ENCODE data around the gene FURIN. TPM values are rescaled to one million over a fixed set of nuclear protein-coding genes. Genes with fewer than 3 reads are reported as not detected.

FURIN gene
- polyA plus RNA-seq, 3 donors, result 6.5 to 47.3 (median 14.3) TPM

DNA sequence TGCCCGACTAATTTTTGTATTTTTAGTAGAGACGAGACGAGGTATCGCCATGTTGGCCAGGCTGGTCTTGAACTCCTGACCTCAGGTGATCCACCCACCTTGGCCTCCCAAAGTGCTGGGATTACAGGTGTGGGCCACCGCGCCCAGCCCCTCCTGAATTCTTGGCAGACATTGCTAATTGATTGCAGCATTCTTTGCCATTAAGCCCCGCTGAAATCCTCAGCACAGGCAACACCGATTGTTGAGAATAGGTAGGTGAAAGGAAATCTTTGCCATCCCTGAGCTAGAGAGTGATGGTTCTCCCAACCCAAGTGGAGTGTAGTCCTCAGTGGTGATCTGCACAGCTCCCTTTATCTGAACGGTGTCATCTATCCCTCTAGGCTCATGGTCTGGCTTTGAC, 36.4 kb downstream of the FURIN start:
- H3K4me3 ChIP-seq (replicated peaks in 1 of 3; ENCODE audit: low read depth in 2 of 3, low read length in 3 of 3), result no peak overlapping the region
- intact Hi-C loops (cut with micrococcal nuclease), result no loop called here
- 96% methylated on average over 4 of the region's 9 CpGs for WGBS (ENCODE audit: insufficient coverage)
- H3K36me3 ChIP-seq (replicated peaks in 1 of 2; ENCODE audit: control insufficient read depth in 1 of 2, insufficient read depth in 2 of 2, low read length in 2 of 2), result peaks cover 46 to 50% of the 10 kb centered on the region in 2 donors
- Mint-ChIP-seq H3K36me3 (peaks cover 47 to 52% of the 10 kb centered on the region in 2 donors), H3K27me3 (ENCODE audit: low read depth in 3 of 3) (peaks cover 0 to 12% (median 6%) of the 10 kb centered on the region in 3 donors), H3K27ac (no peak overlapping the region), H3K9me3 (no peaks in the 10 kb centered on the region), H3K4me3 (no peak overlapping the region), H3K4me1 (peaks cover 25% of the 10 kb centered on the region)
- no peak overlapping the region for H3K27ac ChIP-seq (ENCODE audit: low read depth in 1 of 2, low read length in 2 of 2)
- peaks cover 20% of the 10 kb centered on the region for H3K79me2 ChIP-seq (ENCODE audit: insufficient read depth, low read length)
- no peak for DNase-seq
- H4K20me1 ChIP-seq (ENCODE audit: insufficient read depth, low read length), result peaks cover 42% of the 10 kb centered on the region
- H3K4me1 ChIP-seq (ENCODE audit: control insufficient read depth in 1 of 2, insufficient read depth in 2 of 2, low read length in 2 of 2), result peaks cover 16 to 23% of the 10 kb centered on the region in 2 donors
- H3K27me3 ChIP-seq (ENCODE audit: control insufficient read depth in 2 of 2, insufficient read depth in 2 of 2, low read length in 2 of 2), result no peaks in the 10 kb centered on the region
- no peak overlapping the region for H2AFZ ChIP-seq (ENCODE audit: insufficient read depth, low read depth, low read length, poor library complexity, severe bottlenecking)
- H3K9ac ChIP-seq (ENCODE audit: insufficient read depth, low read length, poor library complexity, severe bottlenecking), result no peak overlapping the region
- TF ChIP-seq CTCF (IDR thresholded peaks at IDR 0.05), result no peak
- no peaks in the 10 kb centered on the region for H3K9me3 ChIP-seq (replicated peaks in 1 of 2; ENCODE audit: control insufficient read depth in 1 of 2, insufficient read depth in 1 of 2, low read length in 2 of 2)
- H3K4me2 ChIP-seq (replicated peaks; ENCODE audit: extremely low read depth, low read length, poor library complexity, severe bottlenecking), result no peak overlapping the region

- Mint-ChIP-seq H3K27ac (no peak overlapping the region), H3K9me3 (no peaks in the 10 kb centered on the region), H3K36me3 (peaks cover 55 to 60% of the 10 kb centered on the region in 2 donors), H3K4me3 (no peak overlapping the region), H3K27me3 (ENCODE audit: low read depth in 3 of 3) (peaks cover 0 to 10% (median 7%) of the 10 kb centered on the region in 3 donors), H3K4me1 (peaks cover 25% of the 10 kb centered on the region)
- no peak for DNase-seq
- no peak overlapping the region for H3K4me2 ChIP-seq (replicated peaks; ENCODE audit: extremely low read depth, low read length, poor library complexity, severe bottlenecking)
- WGBS (ENCODE audit: insufficient coverage), result over 99% methylated on average over 26 of the region's 28 CpGs
- no peak overlapping the region for H2AFZ ChIP-seq (ENCODE audit: insufficient read depth, low read depth, low read length, poor library complexity, severe bottlenecking)
- no peak overlapping the region for H3K27ac ChIP-seq (ENCODE audit: low read depth in 1 of 2, low read length in 2 of 2)
- H4K20me1 ChIP-seq (ENCODE audit: insufficient read depth, low read length), result peaks cover 42% of the 10 kb centered on the region
- peaks cover 25% of the 10 kb centered on the region for H3K79me2 ChIP-seq (ENCODE audit: insufficient read depth, low read length)
- no peak for TF ChIP-seq CTCF (IDR thresholded peaks at IDR 0.05)
- H3K9ac ChIP-seq (ENCODE audit: insufficient read depth, low read length, poor library complexity, severe bottlenecking), result no peak overlapping the region
- intact Hi-C loops (cut with micrococcal nuclease), result no loop called here
- H3K9me3 ChIP-seq (replicated peaks in 1 of 2; ENCODE audit: control insufficient read depth in 1 of 2, insufficient read depth in 1 of 2, low read length in 2 of 2), result no peaks in the 10 kb centered on the region
- no peak overlapping the region for H3K4me3 ChIP-seq (replicated peaks in 1 of 3; ENCODE audit: low read depth in 2 of 3, low read length in 3 of 3)
- H3K36me3 ChIP-seq (replicated peaks in 1 of 2; ENCODE audit: control insufficient read depth in 1 of 2, insufficient read depth in 2 of 2, low read length in 2 of 2), result peaks cover 54 to 58% of the 10 kb centered on the region in 2 donors
- H3K4me1 ChIP-seq (ENCODE audit: control insufficient read depth in 1 of 2, insufficient read depth in 2 of 2, low read length in 2 of 2), result peaks cover 16 to 23% of the 10 kb centered on the region in 2 donors
- no peaks in the 10 kb centered on the region for H3K27me3 ChIP-seq (ENCODE audit: control insufficient read depth in 2 of 2, insufficient read depth in 2 of 2, low read length in 2 of 2)
These were observed 37.2 kb downstream of the FURIN start for GRCh38 chr15:90905306-90906180.
